IMR-90 (cell line): ENCODE data around the gene SPNS2. TPM values are rescaled to one million over a fixed set of nuclear protein-coding genes. Genes with fewer than 3 reads are reported as not detected.

Source experiments
- ATAC-seq: fragments of 200-7000 bp; cut with Tn5 transposase; 2 replicates; pipeline ENCODE4 v1.9.1; 2020; ENCODE audit warnings: low read depth, mild to moderate bottlenecking, moderate library complexity
- BruUV-seq: library from RNA; stranded (reverse); fragments of 400-500 nt; replicated peaks from 2 replicates; lab custom pipeline; 2021; lab: Mats Ljungman, UMichigan
- CTCF ChIA-PET: fragments of 300-600 bp; formaldehyde crosslinking; extraction: SDS; loops from one replicate; lab custom pipeline; 2021; ENCODE audit warnings: antibody characterized with exemption; lab: Yijun Ruan, JAX
- POLR2A ChIA-PET: fragments of 300-600 bp; sonication (Branson Sonifier 250); formaldehyde crosslinking; loops from one replicate; lab custom pipeline; 2022; ENCODE audit warnings: antibody characterized with exemption; ENCODE audit not compliant: unreplicated experiment; lab: Charles Lee
- DNase-seq: peaks from one replicate; pipeline ENCODE4 v3.0.0; 2013
- H2AFZ ChIP-seq: replicated peaks from 2 replicates; pipeline ENCODE3; 2013; ENCODE audit warnings: low read length, mild to moderate bottlenecking; ENCODE audit not compliant: poor library complexity
- H2AK5ac ChIP-seq: 2 replicates; pipeline ENCODE4 v1.6.1; 2013; ENCODE audit warnings: low read depth, low read length, inconsistent platforms
- H2AK9ac ChIP-seq: replicated peaks from 2 replicates; pipeline ENCODE3; 2013; ENCODE audit warnings: mild to moderate bottlenecking, low read depth, low read length, moderate library complexity; ENCODE audit not compliant: poor library complexity
- H2BK120ac ChIP-seq: 2 replicates; pipeline ENCODE4 v1.6.1; 2013; ENCODE audit warnings: low read depth, low read length, inconsistent platforms
- H2BK15ac ChIP-seq: 3 replicates; pipeline ENCODE4 v1.6.1; 2013; ENCODE audit warnings: low read depth, low read length, inconsistent platforms
- H2BK20ac ChIP-seq: 2 replicates; pipeline ENCODE4 v1.6.1; 2013; ENCODE audit warnings: low read depth, mild to moderate bottlenecking, inconsistent platforms, low read length, moderate library complexity
- H2BK5ac ChIP-seq: 2 replicates; pipeline ENCODE4 v1.6.1; 2013; ENCODE audit warnings: mild to moderate bottlenecking, low read depth, low read length, inconsistent platforms; ENCODE audit not compliant: poor library complexity, severe bottlenecking
- H3K14ac ChIP-seq: replicated peaks from 2 replicates; pipeline ENCODE4 v1.6.1; 2013; ENCODE audit warnings: low read depth, low read length, inconsistent platforms
- H3K18ac ChIP-seq: 2 replicates; pipeline ENCODE4 v1.6.1; 2013; ENCODE audit warnings: low read depth, low read length, control low read depth
- H3K23ac ChIP-seq: 2 replicates; pipeline ENCODE4 v1.6.1; 2013; ENCODE audit warnings: low read depth, low read length, inconsistent platforms
- H3K27ac ChIP-seq: 2 replicates; pipeline ENCODE4 v1.5.1; 2013; ENCODE audit warnings: mild to moderate bottlenecking, control low read depth, low read length; ENCODE audit not compliant: insufficient read depth
- H3K27me3 ChIP-seq: 2 replicates; pipeline ENCODE4 v1.6.1; 2013; ENCODE audit warnings: low read length; ENCODE audit not compliant: control insufficient read depth, insufficient read depth
- H3K36me3 ChIP-seq: 2 replicates; pipeline ENCODE4 v1.6.1; 2013; ENCODE audit warnings: low read length, mixed read lengths; ENCODE audit not compliant: control insufficient read depth, insufficient read depth
- H3K4ac ChIP-seq: 2 replicates; pipeline ENCODE4 v1.6.1; 2013; ENCODE audit warnings: low read depth, low read length, inconsistent platforms
- H3K4me1 ChIP-seq: 2 replicates; pipeline ENCODE4 v1.6.1; 2013; ENCODE audit warnings: low read length, mixed read lengths; ENCODE audit not compliant: control insufficient read depth, insufficient read depth
- H3K4me2 ChIP-seq: 2 replicates; pipeline ENCODE4 v1.6.1; 2013; ENCODE audit warnings: low read depth, mild to moderate bottlenecking, control low read depth, low read length, moderate library complexity
- H3K4me3 ChIP-seq: 2 replicates; pipeline ENCODE4 v1.5.1; 2013; ENCODE audit warnings: low read depth, mild to moderate bottlenecking, control low read depth, low read length, moderate library complexity; ENCODE audit not compliant: insufficient read depth
- H3K56ac ChIP-seq: 2 replicates; pipeline ENCODE4 v1.6.1; 2013; ENCODE audit warnings: low read length, inconsistent platforms; ENCODE audit not compliant: insufficient read depth; ENCODE audit errors: extremely low read depth
- H3K79me1 ChIP-seq, 2 experiments: 2 replicates each; pipeline ENCODE4 v1.6.1; 2013; ENCODE audit warnings: low read length in 2 of 2, inconsistent platforms in 1 of 2, low read depth in 1 of 2
- H3K9ac ChIP-seq: 2 replicates; pipeline ENCODE4 v1.6.1; 2013; ENCODE audit warnings: low read depth, low read length, control low read depth
- H3K9me1 ChIP-seq: 2 replicates; pipeline ENCODE4 v1.6.1; 2013; ENCODE audit warnings: low read length, inconsistent platforms; ENCODE audit not compliant: insufficient read depth
- H3K9me3 ChIP-seq: 2 replicates; pipeline ENCODE4 v1.6.1; 2013; ENCODE audit warnings: low read length; ENCODE audit not compliant: control insufficient read depth, insufficient read depth
- H4K20me1 ChIP-seq: 2 replicates; pipeline ENCODE4 v1.6.1; 2013; ENCODE audit warnings: low read length, inconsistent platforms; ENCODE audit not compliant: insufficient read depth
- H4K5ac ChIP-seq: 2 replicates; pipeline ENCODE4 v1.6.1; 2013; ENCODE audit warnings: mild to moderate bottlenecking, low read depth, low read length, control low read depth
- H4K8ac ChIP-seq, 2 experiments: 2 replicates each; pipeline ENCODE4 v1.6.1; 2013; ENCODE audit warnings: low read depth in 2 of 2, low read length in 2 of 2, control low read depth in 1 of 2, inconsistent platforms in 1 of 2
- H4K91ac ChIP-seq: 2 replicates; pipeline ENCODE4 v1.6.1; 2013; ENCODE audit warnings: low read depth, low read length, inconsistent platforms; ENCODE audit not compliant: insufficient read depth
- BHLHE40 ChIP-seq: fragments of 150-350 bp; IDR thresholded peaks from 2 replicates; pipeline ENCODE4 v1.6.1; 2016; ENCODE audit warnings: mild to moderate bottlenecking, low read depth, low read length
- CEBPB ChIP-seq: IDR thresholded peaks from 2 replicates; pipeline ENCODE4 v1.6.1; 2012; ENCODE audit warnings: low read depth, low read length, improper control_type of control experiment
- MAFK ChIP-seq: IDR thresholded peaks from 2 replicates; pipeline ENCODE4 v1.6.1; 2012; ENCODE audit warnings: low read depth, low read length, improper control_type of control experiment
- MXI1 ChIP-seq: IDR thresholded peaks from 2 replicates; pipeline ENCODE4 v1.6.1; 2012; ENCODE audit warnings: low read depth, mild to moderate bottlenecking, low read length, moderate library complexity, borderline replicate concordance
- POLR2A ChIP-seq: IDR thresholded peaks from 2 replicates; pipeline ENCODE4 v1.6.1; 2012; ENCODE audit warnings: mild to moderate bottlenecking, low read depth, low read length
- RAD21 ChIP-seq: IDR thresholded peaks from 2 replicates; pipeline ENCODE4 v1.6.1; 2012; ENCODE audit warnings: low read length, improper control_type of control experiment
- WGBS, 2 experiments: methylation state at CpG; one replicate each; pipeline versions ENCODE4 v1.1.5 to v1.1.7; 2013; ENCODE audit warnings: missing lambda C conversion rate in 2 of 2; ENCODE audit not compliant: insufficient read length in 1 of 2; ENCODE audit errors: extremely low coverage in 2 of 2; 5-methylcytosine and 5-hydroxymethylcytosine counted together
- dilution Hi-C: fragments of 300-500 bp; cut with HindIII; formaldehyde crosslinking; loops from one replicate; pipeline ENCODE4 v1.14.3; 2018; ENCODE audit warnings: low sequenced_read_pairs; ENCODE audit not compliant: unreplicated experiment
- in situ Hi-C: fragments of 300-500 bp; cut with MboI; formaldehyde crosslinking; loops from 3 replicates; pipeline ENCODE4 v1.14.3; 2019; ENCODE audit warnings: low sequenced_read_pairs, inconsistent platforms, mixed read lengths
- intact Hi-C: fragments of 100-400 bp; cut with micrococcal nuclease; formaldehyde crosslinking; loops from 2 replicates; pipeline ENCODE4 v1.10.0; 2022
- polyA plus RNA-seq, 3 experiments: library from polyadenylated mRNA; depleted of rRNA; stranded (reverse); fragments of >200 nt; gene quantifications; 2 replicates each; pipeline ENCODE4 v1.2.3, GENCODE V29; 2012; ENCODE audit warnings: low replicate concordance in 1 of 3
- total RNA-seq: library from RNA; depleted of rRNA; stranded (reverse); fragments of >200 nt; gene quantifications from 2 replicates; pipeline ENCODE4 v1.2.3, GENCODE V29; 2012

The SPNS2 gene
- total and polyA plus RNA-seq, 2 of the 4 experiments (the other 2 are of a cell fraction): under 0.01 TPM; not detected in 1

- intact Hi-C loops (no loop called here), dilution Hi-C loops (no loop called here), in situ Hi-C loops (no loop called here)
- H2BK15ac ChIP-seq: no peak overlapping the region
- no peak overlapping the region for H4K91ac ChIP-seq
- DNase-seq (no peak), ATAC-seq (no peak)
- no peaks in the 10 kb centered on the region; the same call in 1 of the 2 replicates for H4K20me1 ChIP-seq
- H4K5ac ChIP-seq: no peak overlapping the region
- H4K8ac ChIP-seq: no peak overlapping the region
- H3K4ac ChIP-seq: no peak overlapping the region
- peaks cover 37% of the 10 kb centered on the region; the same call in 1 of the 2 replicates for H3K27me3 ChIP-seq
- no peak overlapping the region for H3K23ac ChIP-seq
- no peaks in the 10 kb centered on the region for H3K36me3 ChIP-seq
- no peaks in the 10 kb centered on the region for H3K79me1 ChIP-seq
- ChIA-PET POLR2A (interaction anchor here (0.6 kb wide), 1 partner anchor 512 kb away, joined by 4 read pairs; no protein-coding TSS in a partner anchor), CTCF (no interaction called here)
- no peak overlapping the region for H3K27ac ChIP-seq
- no peak overlapping the region for H3K4me2 ChIP-seq
- H2AK5ac ChIP-seq: no peak overlapping the region
- no peak overlapping the region for H3K9ac ChIP-seq
- H3K14ac ChIP-seq: no peak overlapping the region
- BruUV-seq: no TSS peak
- no peak overlapping the region for H2AK9ac ChIP-seq
- no peaks in the 10 kb centered on the region for H3K9me3 ChIP-seq
- no peak overlapping the region for H2BK20ac ChIP-seq
- no CpG with 5 or more reads among the region's 16 CpGs for WGBS, 2 experiments
- H2BK120ac ChIP-seq: no peak overlapping the region
- H3K56ac ChIP-seq: no peak overlapping the region
- no peak overlapping the region for H2BK5ac ChIP-seq
- no peak overlapping the region for H3K4me3 ChIP-seq
- TF ChIP-seq MAFK (no peak), MXI1 (no peak), RAD21 (no peak), POLR2A (no peak), CEBPB (no peak), BHLHE40 (no peak)
- no peak overlapping the region for H2AFZ ChIP-seq
- no peaks in the 10 kb centered on the region for H3K9me1 ChIP-seq
- H3K18ac ChIP-seq: no peak overlapping the region
- no peaks in the 10 kb centered on the region for H3K4me1 ChIP-seq
Observed at GRCh38 chr17:4482338-4483011, 16.2 kb upstream of the SPNS2 start.
